Epidermal melanocyte (primary cell): ENCODE measurements around the gene CEP72.
"Not testable (repeated sequence)": the region's sequence is repeated elsewhere in the genome, so short reads cannot be mapped to it uniquely, and the experiment has no call there.

Experiments used
- DNase-seq: peaks from one replicate; pipeline ENCODE4 v3.0.0; 2011; ENCODE audit warnings: low spot score; ENCODE audit not compliant: insufficient read length

CEP72 gene

DNA sequence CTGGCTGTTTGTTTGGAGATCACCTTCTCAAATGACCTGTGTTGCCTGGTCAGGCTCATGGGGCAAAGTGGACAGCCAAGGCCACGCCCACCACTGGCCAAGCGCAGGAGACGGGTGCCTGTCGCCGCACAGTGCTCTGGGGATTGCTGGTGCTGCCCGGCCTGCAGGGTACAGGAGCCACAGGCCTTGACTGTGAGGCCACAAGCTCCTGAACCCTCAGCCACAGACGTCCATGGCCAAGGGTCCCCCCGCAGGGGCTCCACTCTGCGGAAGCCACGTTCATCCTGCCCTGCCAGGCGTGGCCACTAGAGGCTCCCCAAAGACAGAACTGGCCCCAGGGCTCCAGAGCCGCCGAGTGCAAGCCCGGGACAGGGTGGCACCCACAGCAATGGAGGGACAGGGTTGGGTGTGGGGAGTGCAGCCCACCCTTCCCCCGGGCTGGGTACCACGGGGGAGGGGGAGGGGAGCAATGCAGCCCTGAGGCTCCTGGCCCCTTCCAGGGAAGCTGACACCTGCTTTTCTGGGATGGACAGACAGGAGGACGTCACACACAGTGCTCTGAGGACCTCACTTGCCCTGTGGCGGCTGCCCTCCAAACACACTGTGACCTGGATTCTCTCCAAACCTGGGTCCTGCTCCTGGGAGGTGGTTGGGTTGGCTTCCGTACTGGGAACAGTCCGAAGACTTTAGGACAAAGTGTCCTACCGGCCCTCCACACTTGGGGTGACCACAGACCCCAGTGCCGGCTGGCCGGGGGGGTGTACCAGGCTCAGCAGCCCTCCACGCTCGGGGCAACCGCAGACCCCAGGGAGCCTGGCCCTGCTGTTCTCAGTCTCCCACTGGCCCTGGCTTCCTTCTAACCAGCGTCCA lies 59.6 kb downstream of the CEP72 start:
- peak; percentile 73 for DNase-seq

DNA sequence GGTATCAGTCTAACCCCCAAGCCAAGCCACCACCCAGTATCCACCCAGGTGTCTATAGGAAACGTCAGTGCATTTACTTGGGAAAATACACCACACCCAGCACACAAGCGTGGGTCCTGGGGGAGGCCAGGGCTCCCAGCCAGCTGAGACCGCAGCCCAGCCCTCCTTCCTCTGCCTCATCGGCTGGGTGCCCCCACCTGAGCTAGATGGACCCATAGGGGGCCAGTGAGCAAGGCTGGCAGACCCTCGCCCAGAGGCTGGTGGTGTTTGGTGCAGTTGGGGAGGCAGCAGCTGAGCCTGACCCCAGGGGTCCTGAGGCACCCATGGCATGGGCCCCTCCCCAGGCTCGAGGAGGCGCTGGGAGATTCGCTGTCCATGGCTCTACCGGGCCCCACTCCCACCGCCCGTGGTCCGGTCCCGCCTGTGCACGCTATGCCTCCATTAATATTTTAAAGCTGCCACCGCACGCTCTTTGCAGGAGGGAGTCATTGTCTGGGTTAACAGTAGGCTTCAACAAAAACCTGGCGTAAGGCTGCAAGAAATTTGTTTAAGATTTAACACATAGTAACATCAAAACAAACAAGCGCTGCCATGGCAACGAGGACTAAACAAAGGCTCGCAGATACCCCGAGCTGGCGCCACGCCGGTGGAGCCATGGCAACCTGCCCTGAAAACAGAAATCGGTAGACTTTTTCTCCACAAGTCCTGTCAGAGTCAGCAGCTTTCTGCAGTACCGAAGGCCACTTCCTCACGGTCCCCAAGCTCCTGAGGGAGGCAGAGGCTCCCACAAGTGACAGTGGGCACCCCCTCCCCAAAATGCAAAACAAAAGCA lies 60.4 kb downstream of the CEP72 start:
- peak; percentile 52 for DNase-seq

DNA sequence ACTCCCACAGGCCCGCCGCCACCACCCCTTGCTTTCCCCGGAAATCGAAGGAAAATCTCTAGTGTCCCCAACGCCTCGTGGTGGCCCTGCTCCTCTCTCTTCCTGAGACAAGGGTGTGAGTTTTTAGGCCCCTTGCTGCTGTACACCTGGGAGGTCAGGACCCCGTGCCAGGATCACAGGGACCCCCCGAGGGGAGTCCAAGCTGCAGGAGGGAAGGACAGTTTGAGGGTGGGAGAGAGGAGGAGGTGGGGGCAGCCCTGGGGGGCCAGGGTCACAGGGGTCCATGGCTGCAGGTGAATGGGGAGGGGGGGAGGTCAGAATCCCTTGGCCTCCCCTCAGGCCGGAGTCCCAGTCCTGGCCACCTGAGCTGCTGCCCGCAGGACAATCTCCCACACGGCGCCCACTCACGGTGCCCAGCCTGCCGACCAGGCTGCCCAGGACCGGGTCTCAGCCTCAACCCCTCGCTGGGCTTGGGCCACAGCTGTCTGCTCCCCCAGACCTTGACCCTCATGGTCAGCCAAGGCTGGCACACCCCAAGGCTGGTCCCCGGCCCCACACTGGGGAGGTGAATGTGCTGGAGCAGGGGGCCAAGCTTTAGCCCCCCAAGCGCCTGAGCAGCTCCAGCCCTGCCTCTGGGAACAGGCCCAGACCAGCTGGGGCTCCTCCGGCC lies 61.2 kb downstream of the CEP72 start:
- no peak for DNase-seq

DNA sequence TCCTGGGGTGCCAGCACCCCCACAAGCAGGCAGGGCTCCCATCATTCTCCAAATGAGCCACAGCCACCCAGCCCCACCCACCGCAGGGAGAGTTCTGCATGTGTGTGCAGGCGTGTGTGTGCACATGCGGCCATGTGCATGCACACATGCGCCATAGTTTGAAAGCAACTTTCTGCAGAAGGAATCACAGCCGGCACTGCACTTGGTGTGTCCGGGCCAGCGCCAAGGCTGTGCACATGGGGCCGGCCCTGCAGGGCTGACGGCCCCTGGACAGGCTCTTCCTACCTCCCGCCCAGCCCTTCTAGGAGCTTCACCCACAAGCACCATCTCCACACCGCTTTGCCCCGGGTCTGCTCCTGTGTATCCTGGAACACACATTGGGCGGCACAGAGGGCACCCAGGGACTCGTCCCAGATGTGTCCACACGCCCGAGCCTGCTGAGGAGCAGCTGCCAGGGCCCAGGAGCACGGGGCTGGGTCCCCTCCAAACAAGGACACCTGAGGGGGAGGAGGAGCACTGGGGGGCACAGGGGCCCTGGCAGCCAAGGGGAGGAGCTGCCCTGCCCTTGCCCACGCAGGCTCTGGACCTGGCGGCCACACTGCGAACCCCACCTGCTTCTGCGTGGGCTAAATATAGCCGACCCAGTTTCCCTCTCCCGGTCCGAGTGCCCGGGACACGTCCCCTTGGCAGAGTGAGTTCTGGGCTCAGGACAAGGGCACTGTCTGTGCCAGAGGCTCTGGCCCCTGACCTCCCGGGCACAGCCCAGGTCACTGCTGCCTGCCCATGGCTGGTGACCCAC lies 61.9 kb downstream of the CEP72 start:
- DNase-seq, result no peak

DNA sequence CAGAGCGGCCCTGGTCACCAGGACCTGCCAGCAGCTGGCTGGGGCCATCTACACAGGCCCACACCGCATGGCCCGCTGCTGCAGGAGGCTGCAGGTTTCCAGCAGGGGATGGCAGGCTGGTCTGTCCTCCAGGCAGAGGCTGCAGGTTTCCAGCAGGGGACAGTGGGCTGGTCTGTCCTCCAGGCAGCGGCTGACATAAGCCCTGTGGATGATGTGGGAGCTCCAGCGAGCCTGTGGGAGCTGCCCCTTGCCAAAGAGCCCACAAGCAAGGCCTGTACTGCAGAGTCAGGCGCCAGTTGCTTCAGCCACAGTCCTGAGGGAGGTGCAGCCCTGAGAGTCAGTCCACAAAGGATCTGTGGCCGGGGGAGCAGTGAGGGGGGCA lies 62.5 kb downstream of the CEP72 start:
- no peak for DNase-seq

DNA sequence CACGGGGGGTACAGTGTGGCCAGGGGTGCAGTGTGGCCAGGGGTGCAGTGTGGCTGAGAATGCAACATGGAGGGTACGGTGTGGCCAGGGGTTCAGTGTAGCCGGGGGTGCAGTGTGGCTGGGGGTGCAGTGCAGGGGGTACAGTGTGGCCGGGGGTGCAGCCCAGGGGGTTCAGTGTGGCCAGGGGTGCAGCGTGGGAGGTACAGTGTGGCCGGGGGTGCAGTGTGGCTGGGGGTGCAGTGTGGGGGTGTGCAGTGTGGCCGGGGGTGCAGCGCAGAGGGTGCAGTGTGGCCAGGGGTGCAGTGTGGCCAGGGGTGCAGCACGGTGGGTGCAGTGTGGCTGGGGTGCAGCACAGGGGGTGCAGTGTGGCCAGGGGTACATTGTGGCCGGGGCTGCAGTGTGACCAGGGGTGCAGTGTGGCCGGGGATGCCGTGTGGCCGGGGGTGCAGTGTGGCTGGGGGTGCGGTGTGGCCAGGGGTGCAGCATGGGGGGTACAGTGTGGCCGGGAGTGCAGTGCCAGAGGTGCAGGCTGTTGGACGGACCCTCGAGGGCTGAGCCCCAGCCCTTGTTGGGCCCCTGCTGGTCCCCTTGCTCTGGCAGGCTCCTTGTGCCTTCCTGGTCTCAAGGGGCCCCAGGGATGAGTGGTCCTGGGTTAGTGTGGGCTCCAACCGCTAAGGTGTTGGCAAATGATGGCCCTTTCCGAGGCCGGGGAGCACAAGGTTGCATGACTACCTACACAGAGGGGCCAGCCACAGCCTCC lies 63.2 kb downstream of the CEP72 start:
- DNase-seq, result no peak

DNA sequence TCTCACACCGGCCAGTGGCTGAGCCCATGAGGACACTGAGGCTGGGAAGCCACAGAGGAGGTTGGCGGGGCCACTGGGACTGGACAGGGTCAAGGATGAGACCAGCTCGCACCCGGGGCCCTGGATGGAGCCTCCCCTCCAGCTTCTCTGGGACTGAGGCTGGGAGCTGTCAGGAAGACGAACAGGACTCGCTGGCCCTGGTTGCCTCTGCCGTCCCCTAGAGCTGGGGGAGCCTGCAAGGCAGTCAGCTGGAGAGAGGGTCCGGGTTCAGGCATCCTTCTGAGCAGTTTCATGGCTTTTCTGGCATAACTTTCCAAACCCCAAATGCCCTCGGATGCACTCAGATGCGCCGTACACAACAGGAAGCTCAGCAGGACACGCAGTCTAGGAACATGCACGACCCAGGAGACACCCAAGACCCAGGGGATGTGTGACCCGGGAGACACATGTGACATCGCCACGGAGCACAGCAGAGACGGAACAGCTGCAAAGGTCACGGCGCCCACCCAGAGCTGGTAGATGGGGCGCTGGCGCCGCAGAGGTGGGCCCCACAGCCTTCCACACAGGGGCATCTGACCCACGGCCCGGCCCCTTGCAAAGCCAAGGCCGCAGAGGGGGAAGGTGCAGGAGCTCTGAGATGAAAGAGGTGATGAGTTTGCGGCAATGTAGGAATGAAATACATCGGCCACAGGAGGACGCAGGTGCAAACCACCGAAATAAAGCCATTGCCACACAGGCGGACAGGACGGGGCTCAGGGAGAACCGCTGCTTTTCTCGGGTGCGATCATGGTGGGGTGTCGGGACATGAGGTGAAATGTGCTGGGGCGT lies 63.9 kb downstream of the CEP72 start:
- no peak for DNase-seq

DNA sequence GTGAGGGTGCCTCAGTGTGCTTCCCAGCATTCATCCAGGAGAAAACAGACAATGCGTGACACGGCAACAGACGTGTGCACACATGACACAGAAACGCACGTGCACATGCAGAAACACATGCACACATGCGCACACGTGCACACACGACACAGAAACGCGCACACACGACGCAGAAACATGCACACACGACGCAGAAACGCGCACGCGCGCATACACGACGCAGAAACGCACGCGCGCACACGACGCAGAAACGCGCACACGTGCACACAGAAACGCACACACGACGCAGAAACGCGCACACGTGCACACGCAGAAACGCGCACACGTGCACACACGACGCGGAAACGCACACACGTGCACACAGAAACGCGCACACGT lies 64.5 kb downstream of the CEP72 start:
- no peak for DNase-seq

DNA sequence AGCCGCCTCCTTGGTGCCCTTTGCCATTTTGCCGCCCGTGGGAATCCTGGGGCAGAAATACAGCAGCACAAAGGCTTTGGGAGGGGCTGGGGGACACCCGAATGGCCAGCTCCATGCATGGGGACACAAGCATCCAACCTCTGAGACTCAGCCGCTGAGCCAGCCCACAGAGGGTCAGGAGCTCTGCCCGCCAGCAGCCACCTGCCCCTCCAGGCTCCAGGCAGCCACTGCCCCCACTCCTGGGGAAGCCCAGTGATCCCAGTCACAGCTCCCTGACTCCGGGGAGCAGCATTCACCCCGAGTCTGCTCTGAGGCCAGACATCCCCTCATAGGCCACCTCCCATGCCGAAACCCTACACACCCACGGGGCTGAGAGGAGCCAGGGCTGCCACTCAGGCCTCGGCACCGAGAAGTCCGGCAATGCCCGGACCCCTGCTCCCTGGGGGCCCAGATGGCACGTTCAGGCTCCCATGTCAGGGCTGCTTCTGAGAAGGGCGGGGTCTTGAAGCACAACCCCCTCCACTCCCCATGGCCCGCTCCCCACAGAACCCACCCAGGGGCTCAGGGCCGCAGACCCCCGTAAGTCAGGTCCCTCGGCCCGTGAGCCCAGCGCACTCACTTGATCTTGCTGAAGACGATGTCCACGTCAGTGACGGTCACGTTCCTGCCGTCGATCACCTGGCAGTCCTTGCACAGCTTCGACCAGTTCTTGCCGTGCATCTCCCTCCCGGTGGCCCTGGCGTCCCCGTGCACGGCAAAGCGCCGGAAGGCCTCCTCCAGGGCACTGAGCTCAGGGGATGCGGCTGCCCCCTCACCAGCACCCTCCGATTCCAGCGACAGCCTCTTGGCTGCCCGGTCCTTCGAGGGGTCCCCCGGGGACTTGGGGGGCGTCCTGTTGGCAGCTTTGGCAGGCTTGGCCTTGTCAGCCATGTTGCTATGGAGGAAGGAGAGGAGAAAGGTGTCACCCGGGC lies 65.3 kb downstream of the CEP72 start:
- DNase-seq, result no peak

DNA sequence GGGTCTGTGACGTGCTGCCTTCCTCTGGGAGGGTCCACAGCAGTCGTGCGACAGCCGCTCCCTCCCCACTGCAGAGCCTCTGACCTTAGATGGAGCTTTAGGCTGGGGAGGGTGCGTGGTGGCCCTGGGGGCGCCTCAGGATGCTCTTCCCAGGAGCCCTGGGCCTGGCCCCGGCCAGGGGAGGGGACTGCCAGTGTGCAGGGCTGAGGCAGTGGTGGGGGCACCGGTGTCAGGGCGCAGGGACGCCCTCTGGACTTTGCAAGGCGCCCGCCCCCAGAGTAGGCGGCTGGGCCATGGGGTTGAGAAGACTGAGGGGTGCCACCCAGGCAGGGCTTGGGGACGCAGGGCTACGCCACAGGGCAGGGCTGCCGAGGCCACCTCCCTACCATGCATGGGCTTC lies 66.4 kb downstream of the CEP72 start:
- DNase-seq, result not testable (repeated sequence)

DNA sequence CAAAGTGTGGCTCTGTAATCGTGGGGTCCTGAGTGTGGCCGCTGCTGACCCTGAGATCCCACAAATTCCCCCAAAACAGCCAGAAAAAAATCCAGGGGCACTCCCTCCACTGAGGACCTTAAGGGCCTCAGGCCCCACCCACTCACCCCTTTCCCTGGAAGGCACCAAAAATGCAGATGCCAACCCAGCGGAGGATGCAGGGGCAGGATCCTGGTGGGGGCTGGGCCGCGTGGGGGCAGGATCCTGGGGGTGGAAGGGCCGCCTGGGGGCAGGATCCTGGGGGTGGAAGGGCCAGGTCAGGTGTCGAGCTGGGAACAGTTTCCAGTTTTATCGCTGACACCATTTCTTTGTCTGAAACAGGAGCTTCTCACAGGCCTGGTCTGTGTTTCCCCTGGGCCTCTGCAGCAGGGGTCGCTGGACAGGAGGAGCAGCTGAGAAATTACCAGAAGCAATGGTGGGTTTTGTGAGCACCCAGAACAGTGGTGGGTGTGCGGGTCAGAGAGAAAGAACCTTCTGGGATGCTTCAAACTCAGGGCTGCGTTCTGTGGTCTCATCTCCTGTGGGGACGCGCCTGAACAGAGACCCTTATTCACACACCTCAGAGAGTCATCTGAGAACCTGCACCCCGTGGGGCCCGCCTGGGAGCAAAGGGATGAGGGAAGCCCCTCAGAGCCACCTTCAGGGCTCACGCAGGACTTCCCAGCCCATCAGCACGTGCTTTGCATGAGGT lies 67.2 kb downstream of the CEP72 start:
- DNase-seq, result not testable (repeated sequence)

DNA sequence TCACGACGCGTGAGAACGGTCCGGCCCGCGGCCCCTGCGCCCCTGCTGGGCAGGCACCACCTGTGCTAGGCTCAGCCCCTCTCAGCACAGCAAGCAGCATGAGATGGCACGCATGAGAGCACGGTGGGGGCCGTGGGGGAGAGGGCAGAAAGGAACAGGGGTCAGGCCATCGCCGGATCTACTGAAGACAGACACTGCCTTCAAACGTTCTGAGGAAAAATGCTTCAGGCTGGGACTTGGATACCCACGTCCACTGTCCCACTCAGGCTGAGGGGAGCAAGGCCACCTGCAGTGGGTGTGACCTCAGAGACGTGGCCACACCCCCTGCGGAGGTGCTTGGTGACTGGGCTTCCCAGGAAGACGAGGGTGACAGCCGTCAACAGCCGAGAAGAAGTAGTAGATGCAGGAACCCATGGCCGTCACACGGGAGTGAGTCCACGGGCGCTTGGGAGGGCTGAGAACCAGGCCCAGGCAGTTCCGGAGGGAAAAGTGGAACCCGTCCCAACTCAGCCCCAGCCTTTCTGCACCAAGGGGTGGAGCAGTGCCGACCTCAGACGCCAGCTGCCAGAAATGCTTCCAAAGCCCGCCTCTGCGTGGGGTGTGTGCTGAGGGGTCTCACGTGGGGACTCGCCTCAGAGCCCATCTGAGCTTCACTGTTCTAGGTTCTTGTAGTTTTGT lies 68.1 kb downstream of the CEP72 start:
- DNase-seq, result not testable (repeated sequence)

DNA sequence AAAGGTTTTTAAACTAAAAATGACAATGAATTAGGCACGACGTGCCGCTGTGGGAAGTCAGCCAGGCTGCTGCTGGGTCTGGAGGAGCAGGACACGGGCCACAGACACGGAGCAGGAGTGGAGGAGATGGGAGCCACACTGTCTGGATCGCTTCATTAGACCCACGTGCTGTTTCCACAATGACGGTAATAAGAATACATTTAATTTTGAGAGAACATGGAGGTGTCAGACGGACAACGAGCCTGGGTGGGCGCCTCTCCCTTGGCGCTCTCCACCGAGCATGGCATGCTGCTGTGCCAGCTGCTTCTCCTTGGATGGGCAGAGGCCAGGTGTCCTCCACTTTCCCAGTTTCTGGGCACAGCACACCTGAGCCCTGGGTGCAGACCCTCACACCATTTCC lies 68.7 kb downstream of the CEP72 start:
- not testable (repeated sequence) for DNase-seq

DNA sequence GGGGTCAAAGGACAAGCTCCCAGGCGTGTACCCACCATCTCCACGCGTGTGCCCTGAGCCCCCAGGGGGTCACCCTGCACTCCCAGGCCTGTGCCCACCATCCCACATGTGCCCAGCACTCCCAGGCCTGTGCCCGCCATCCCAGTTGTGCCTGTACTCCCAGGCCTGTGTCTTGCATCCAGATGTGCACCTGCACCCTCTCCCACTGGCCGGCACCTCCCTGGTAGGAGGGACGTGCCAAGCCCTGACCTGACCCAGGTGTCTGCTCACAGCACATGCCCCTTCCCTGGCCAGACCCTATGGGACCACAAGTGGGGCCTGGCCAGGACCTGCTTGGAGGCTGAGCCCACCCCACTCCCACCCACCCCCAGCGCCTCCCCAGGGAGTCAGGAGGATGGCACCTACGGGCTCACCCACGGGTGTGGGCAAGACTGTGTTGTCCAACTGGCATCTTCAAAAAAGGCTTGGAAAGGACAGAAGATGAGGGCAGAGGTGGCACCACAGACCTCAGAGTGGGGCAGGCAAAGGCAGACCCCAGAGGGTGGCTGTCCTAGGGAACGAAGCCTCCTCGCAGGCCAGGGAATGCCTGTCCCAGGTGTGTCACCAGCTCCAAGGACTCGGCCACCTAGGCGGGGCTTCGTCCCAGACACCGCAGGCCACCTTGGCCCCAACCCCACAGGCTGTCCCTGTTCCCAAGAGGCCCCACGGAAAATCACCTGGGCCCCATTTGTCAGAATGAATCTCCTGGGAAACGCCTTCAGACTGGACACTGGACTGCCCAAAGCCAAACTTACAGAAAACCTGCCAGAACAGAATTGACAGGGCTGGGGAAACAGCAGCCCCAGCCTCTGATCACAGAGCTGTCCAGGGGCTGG lies 69.4 kb downstream of the CEP72 start:
- not testable (repeated sequence) for DNase-seq

DNA sequence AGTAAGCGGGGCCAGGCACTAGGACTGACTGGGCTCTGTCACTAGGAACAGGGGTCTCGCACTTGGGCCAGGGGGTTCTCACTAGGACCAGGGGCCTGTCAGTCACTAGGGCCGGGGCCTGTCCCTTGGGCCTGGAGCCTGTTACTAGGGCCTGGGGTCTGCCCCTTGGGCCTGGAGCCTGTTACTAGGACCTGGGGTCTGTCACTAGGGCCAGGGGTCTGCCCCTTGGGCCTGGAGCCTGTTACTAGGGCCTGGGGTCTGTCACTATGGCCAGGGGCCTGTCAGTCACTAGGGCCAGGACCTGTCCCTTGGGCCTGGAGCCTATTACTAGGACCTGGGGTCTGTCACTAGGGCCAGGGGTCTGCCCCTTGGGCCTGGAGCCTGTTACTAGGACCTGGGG lies 70.1 kb downstream of the CEP72 start:
- not testable (repeated sequence) for DNase-seq
